Esophagus squamous epithelium (tissue), 5 donors: Measurements from ENCODE around the gene SLC26A2. TPM values are rescaled to one million over a fixed set of nuclear protein-coding genes. Genes with fewer than 3 reads are reported as not detected.
A peak's percentile ranks its signal among the peaks of the same experiment; 100 is the strongest.

Source experiments
- DNase-seq: peaks from one replicate; lab custom pipeline; 2025; lab: John Stamatoyannopoulos, UW
- H3K27ac ChIP-seq, 4 donors: fragments of 200-600 bp; sonication (generic); one replicate each; pipeline ENCODE4 v1.5.1; 2016 to 2019; ENCODE audit warnings: mild to moderate bottlenecking in 1 of 4
- H3K27me3 ChIP-seq, 4 donors: fragments of 200-600 bp; sonication (generic); 1 replicate in 3 of 4; 2 replicates in 1 of 4; pipeline versions ENCODE4 v1.5.1 to v1.6.0; 2017 to 2021; ENCODE audit warnings: antibody characterized with exemption in 1 of 4
- H3K36me3 ChIP-seq, 3 donors: fragments of 200-600 bp; sonication (generic); one replicate each; pipeline ENCODE4 v1.5.1; 2016 to 2019
- H3K4me1 ChIP-seq, 3 donors: fragments of 200-600 bp; sonication (generic); one replicate each; pipeline ENCODE4 v1.5.1; 2017 to 2019
- H3K4me3 ChIP-seq, 4 donors: fragments of 200-600 bp; sonication (generic); 1 replicate in 3 of 4; 2 replicates in 1 of 4; pipeline ENCODE4 v1.5.1; 2016 to 2019; ENCODE audit warnings: mild to moderate bottlenecking in 2 of 4, moderate library complexity in 1 of 4
- H3K9me3 ChIP-seq, 3 donors: fragments of 200-600 bp; sonication (generic); one replicate each; pipeline ENCODE4 v1.5.1; 2016 to 2019
- CTCF ChIP-seq, 6 experiments: fragments of 450-650 bp in 4 of 6; fragments of 200-600 bp in 2 of 6; sonication (generic) in 2 of 6; IDR thresholded peaks; one replicate each; pipeline ENCODE4 v1.5.1; 2016 to 2019; ENCODE audit warnings: antibody characterized with exemption in 6 of 6, mild to moderate bottlenecking in 4 of 6, moderate library complexity in 4 of 6
- POLR2A ChIP-seq, 4 donors: fragments of 450-650 bp; IDR thresholded peaks; one replicate each; pipeline ENCODE4 v1.6.1; 2017; ENCODE audit warnings: antibody characterized with exemption in 4 of 4, mild to moderate bottlenecking in 4 of 4, moderate library complexity in 3 of 4
- WGBS, 2 donors: methylation state at CpG; one replicate each; pipeline ENCODE4 v1.1.5; 2018; 5-methylcytosine and 5-hydroxymethylcytosine counted together
- intact Hi-C: fragments of 100-400 bp; cut with DNase I; formaldehyde crosslinking; loops from one replicate; pipeline ENCODE4 v1.15.0; 2022
- total RNA-seq, 4 donors: library from RNA; depleted of rRNA; stranded (reverse); fragments of >200 nt; gene quantifications; one replicate each; pipeline ENCODE4 v1.1.0, GENCODE V29; 2016
- donor health status: DM: yes; HTN: yes; CAD: no.

The SLC26A2 gene
- total RNA-seq, 4 donors from 2014 or later = 6.3 to 46.3 (median 29.6) TPM

- peaks cover 16 to 82% (median 20%) of the 10 kb centered on the region in 3 donors for H3K36me3 ChIP-seq
- no peaks in the 10 kb centered on the region for H3K27me3 ChIP-seq
- DNase-seq = no peak
- H3K4me1 ChIP-seq = peaks cover 0 to 40% (median 13%) of the 10 kb centered on the region in 3 donors
- TF ChIP-seq CTCF (IDR thresholded peaks at IDR 0.05) (no peak), POLR2A (IDR thresholded peaks at IDR 0.05) (no peak)
- H3K9me3 ChIP-seq = peaks cover 0 to 6% (median 0%) of the 10 kb centered on the region in 3 donors
- peak overlapping the region in 2 of 4 donors; percentile 51 to 53 for H3K27ac ChIP-seq
- intact Hi-C loops = no loop called here
- H3K4me3 ChIP-seq = no peak overlapping the region
- 53 to 62% methylated on average over 6 of the region's 6 CpGs for WGBS, 2 donors
Observed at GRCh38 chr5:150017226-150018005, 56.9 kb downstream of the SLC26A2 start.

GRCh38 chr5:150020249-150020648 lies 59.7 kb downstream of the SLC26A2 start:
- H3K27ac ChIP-seq = peak overlapping the region in 2 of 4 donors; percentile 78 to 80
- H3K4me1 ChIP-seq = peaks cover 0 to 52% (median 18%) of the 10 kb centered on the region in 3 donors
- H3K4me3 ChIP-seq = no peak overlapping the region
- peaks cover 0 to 6% (median 0%) of the 10 kb centered on the region in 3 donors for H3K9me3 ChIP-seq
- H3K27me3 ChIP-seq = no peaks in the 10 kb centered on the region
- intact Hi-C loops = no loop called here
- WGBS, 2 donors = 88 to 93% methylated on average over 1 of the region's 1 CpG
- H3K36me3 ChIP-seq = peaks cover 6 to 78% (median 10%) of the 10 kb centered on the region in 3 donors
- no peak for DNase-seq
- TF ChIP-seq CTCF (IDR thresholded peaks at IDR 0.05) (no peak), POLR2A (IDR thresholded peaks at IDR 0.05) (no peak)

- Histone ChIP-seq H3K4me1 (peaks cover 0 to 52% (median 18%) of the 10 kb centered on the region in 3 donors), H3K9me3 (no peaks in the 10 kb centered on the region), H3K4me3 (peak overlapping the region in 1 of 4 donors; percentile 25), H3K36me3 (peaks cover 4 to 78% (median 11%) of the 10 kb centered on the region in 3 donors), H3K27ac (peak overlapping the region; percentile 65 to 80 (median 77)), H3K27me3 (no peaks in the 10 kb centered on the region)
- DNase-seq = no peak
- no peak for TF ChIP-seq CTCF (IDR thresholded peaks at IDR 0.05)
- no peak for TF ChIP-seq POLR2A (IDR thresholded peaks at IDR 0.05)
- 59 to 64% methylated on average over 12 to 13 of the region's 13 CpGs for WGBS, 2 donors
- intact Hi-C loops = no loop called here
Observed at GRCh38 chr5:150021491-150022157, 61.1 kb downstream of the SLC26A2 start.

GRCh38 chr5:150022158-150022531 lies 61.6 kb downstream of the SLC26A2 start:
- H3K36me3 ChIP-seq = peaks cover 4 to 84% (median 14%) of the 10 kb centered on the region in 3 donors
- H3K4me1 ChIP-seq = peaks cover 0 to 49% (median 18%) of the 10 kb centered on the region in 3 donors
- no peaks in the 10 kb centered on the region for H3K9me3 ChIP-seq
- no peaks in the 10 kb centered on the region for H3K27me3 ChIP-seq
- TF ChIP-seq POLR2A (IDR thresholded peaks at IDR 0.05) = no peak
- TF ChIP-seq CTCF (IDR thresholded peaks at IDR 0.05) = no peak
- no peak for DNase-seq
- intact Hi-C loops = no loop called here
- WGBS, 2 donors = 18 to 50% methylated on average over 1 of the region's 1 CpG
- H3K27ac ChIP-seq = peak overlapping the region; percentile 65 to 80 (median 77)
- H3K4me3 ChIP-seq = no peak overlapping the region

GRCh38 chr5:150022681-150023080 lies 62.1 kb downstream of the SLC26A2 start:
- H3K27ac ChIP-seq = peak overlapping the region; percentile 65 to 80 (median 77)

More at GRCh38 chr5:150022681-150023080, 62.1 kb downstream of the SLC26A2 start:
- Histone ChIP-seq H3K27me3 (no peaks in the 10 kb centered on the region), H3K4me1 (peaks cover 0 to 44% (median 18%) of the 10 kb centered on the region in 3 donors), H3K36me3 (peaks cover 4 to 89% (median 19%) of the 10 kb centered on the region in 3 donors), H3K4me3 (no peak overlapping the region), H3K9me3 (no peaks in the 10 kb centered on the region)
- TF ChIP-seq POLR2A (IDR thresholded peaks at IDR 0.05) (no peak), CTCF (IDR thresholded peaks at IDR 0.05) (no peak)
- intact Hi-C loops = no loop called here
- DNase-seq = no peak
- 81 to 94% methylated on average over 2 of the region's 2 CpGs for WGBS, 2 donors
